ENCODE data around the gene FBF1.

FBF1 gene

DNA sequence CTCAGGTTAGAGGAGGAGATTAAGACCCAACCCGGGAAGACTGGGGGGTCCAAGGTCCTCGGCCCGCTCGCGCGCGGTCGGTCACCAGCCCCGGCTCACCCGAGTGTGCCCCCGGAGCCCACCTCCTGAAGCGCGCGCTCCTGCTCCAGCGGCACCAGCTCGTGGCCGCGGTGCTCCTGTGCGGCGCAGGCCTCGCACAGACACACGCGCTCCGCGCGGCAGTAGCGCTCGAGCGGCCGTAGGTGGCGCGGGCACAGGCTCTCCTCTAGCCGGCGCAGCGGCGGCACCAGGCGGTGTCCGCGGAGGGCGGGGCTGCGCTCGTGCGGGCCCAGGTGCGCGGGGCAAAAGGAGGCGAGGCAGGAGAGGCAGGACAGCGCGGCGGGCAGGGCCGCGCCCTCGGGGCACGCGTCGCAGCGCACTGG lies 63.1 kb downstream of the FBF1 start:
- Histone ChIP-seq H3K9me3 (ENCODE audit: control insufficient read depth in 5 of 5, low read length in 5 of 5) (no peaks in the 10 kb centered on the region), H3K4me1 (ENCODE audit: control insufficient read depth in 5 of 5, insufficient read depth in 5 of 5, low read length in 5 of 5) (peaks cover 16 to 53% (median 43%) of the 10 kb centered on the region in 5 donors), H3K27ac (ENCODE audit: low read depth, low read length) (peak overlapping the region; percentile 98), H3K36me3 (ENCODE audit: control insufficient read depth in 5 of 5, insufficient read depth in 5 of 5, low read length in 5 of 5) (peaks cover 0 to 22% (median 16%) of the 10 kb centered on the region in 5 donors), H3K4me3 (ENCODE audit: low read depth in 1 of 5, low read length in 5 of 5) (peak overlapping the region; percentile 74 to 88 (median 84)), H3K27me3 (ENCODE audit: control insufficient read depth in 5 of 5, insufficient read depth in 4 of 5, low read length in 5 of 5) (peaks cover 0 to 13% (median 0%) of the 10 kb centered on the region in 5 donors), H3K9ac (ENCODE audit: low read length in 5 of 5) (peak overlapping the region; percentile 73 to 96 (median 90))

DNA sequence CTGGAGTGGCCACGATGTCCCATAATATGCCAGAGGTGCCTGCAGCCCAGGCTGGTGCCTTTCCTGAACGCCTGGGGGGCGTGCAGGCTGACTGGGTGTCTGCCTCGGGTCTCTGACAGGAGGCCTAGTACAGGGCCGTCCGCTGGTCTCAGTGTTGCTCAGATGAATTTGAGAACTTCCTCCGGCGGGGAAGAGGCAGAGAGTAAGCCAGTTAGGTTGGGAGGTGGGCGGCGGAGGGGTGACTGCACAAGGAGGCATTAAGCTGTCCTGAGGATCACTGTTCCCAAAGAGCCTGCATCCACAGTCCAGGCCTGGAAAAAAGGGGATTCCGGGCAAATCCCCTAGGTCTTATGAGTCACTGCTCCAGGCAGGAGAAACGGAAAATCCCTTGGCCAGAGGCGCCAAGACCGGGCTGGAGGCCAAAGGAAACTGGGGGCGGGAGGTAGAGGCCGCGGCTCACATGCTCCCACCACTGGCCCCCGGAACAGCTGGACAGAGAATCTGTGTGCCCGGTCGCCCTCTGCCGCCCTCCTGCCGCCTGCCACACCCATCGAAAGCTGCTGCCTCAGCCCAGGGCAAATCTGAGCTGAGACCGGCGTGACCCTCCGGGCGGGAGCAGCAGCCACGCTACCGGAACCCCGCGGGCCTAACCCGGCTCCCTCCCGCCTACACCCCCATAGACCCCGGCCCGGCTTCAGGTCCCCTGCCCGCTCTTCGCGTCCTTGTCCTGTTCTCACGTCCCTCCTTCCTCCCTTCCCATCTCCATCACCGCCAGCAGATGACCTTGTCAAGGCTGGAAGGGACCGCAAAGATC lies 63.7 kb downstream of the FBF1 start:
- Histone ChIP-seq H3K4me1 (ENCODE audit: control insufficient read depth in 5 of 5, insufficient read depth in 5 of 5, low read length in 5 of 5) (peaks cover 19 to 59% (median 49%) of the 10 kb centered on the region in 5 donors), H3K27ac (ENCODE audit: low read depth, low read length) (peak overlapping the region; percentile 98), H3K9me3 (ENCODE audit: control insufficient read depth in 5 of 5, low read length in 5 of 5) (no peaks in the 10 kb centered on the region), H3K9ac (ENCODE audit: low read length in 5 of 5) (peak overlapping the region; percentile 74 to 96 (median 92)), H3K4me3 (ENCODE audit: low read depth in 1 of 5, low read length in 5 of 5) (peak overlapping the region; percentile 74 to 88 (median 84)), H3K36me3 (ENCODE audit: control insufficient read depth in 5 of 5, insufficient read depth in 5 of 5, low read length in 5 of 5) (peaks cover 0 to 22% (median 16%) of the 10 kb centered on the region in 5 donors), H3K27me3 (ENCODE audit: control insufficient read depth in 5 of 5, insufficient read depth in 4 of 5, low read length in 5 of 5) (peaks cover 0 to 16% (median 0%) of the 10 kb centered on the region in 5 donors)

DNA sequence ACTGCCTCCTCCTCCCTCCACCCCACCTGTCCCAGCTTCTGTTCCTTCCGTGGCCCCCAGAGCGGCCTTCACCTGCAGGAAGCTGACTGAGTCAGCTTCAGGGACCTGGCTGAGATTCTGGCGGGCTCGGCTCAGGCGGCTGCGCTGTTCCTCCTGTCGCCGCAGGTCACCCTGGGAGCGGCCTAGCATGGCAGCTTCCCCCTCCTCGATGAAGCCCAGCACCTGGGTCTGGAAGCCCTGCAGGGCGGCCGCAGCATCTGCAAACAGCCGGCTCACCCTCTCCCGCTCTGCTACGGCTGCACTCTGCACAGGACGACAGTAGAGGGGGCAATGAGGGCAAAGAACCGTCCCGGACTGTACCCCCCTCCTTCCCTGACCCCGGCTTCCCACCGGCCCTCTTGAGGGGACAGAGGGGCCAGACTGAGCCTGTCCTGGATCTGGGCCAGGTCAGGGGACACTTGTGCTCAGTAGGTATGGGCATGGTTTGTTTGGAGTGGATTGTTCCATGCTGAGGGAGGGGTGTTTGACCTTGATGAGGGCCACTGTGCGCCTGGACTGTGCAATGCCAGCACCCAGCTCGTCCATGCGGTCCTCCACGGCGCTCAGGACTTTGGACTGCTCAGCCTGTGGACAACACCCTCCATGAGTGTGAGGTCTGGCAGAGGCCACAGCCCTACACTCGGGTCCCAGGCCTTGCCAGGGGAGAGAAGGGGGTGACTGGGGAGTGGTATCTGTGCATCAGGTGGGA lies 64.5 kb downstream of the FBF1 start:
- Histone ChIP-seq H3K36me3 (ENCODE audit: control insufficient read depth in 5 of 5, insufficient read depth in 5 of 5, low read length in 5 of 5) (peaks cover 0 to 22% (median 16%) of the 10 kb centered on the region in 5 donors), H3K4me1 (ENCODE audit: control insufficient read depth in 5 of 5, insufficient read depth in 5 of 5, low read length in 5 of 5) (peaks cover 19 to 59% (median 49%) of the 10 kb centered on the region in 5 donors), H3K9ac (ENCODE audit: low read length in 5 of 5) (peak overlapping the region; percentile 74 to 93 (median 90)), H3K4me3 (ENCODE audit: low read depth in 1 of 5, low read length in 5 of 5) (peak overlapping the region; percentile 33 to 88 (median 84)), H3K9me3 (ENCODE audit: control insufficient read depth in 5 of 5, low read length in 5 of 5) (no peaks in the 10 kb centered on the region), H3K27ac (ENCODE audit: low read depth, low read length) (peak overlapping the region; percentile 98), H3K27me3 (ENCODE audit: control insufficient read depth in 5 of 5, insufficient read depth in 4 of 5, low read length in 5 of 5) (peaks cover 0 to 16% (median 0%) of the 10 kb centered on the region in 5 donors)

DNA sequence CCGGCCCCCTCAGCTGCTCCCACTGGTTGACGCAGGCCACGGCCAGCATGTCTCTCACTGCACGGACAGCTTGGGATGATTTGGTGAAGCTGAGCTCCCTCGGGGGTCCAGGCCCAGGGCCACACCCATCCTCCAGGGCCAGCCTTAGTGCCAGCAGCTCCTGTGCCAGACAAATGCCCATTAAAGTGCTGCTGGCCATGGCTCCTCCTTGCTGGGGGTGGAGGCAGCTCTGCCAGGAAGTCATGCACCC lies 65.0 kb downstream of the FBF1 start:
- Histone ChIP-seq H3K36me3 (ENCODE audit: control insufficient read depth in 5 of 5, insufficient read depth in 5 of 5, low read length in 5 of 5) (peaks cover 0 to 22% (median 16%) of the 10 kb centered on the region in 5 donors), H3K9ac (ENCODE audit: low read length in 5 of 5) (peak overlapping the region in 4 of 5 donors; percentile 90 to 93 (median 91)), H3K4me1 (ENCODE audit: control insufficient read depth in 5 of 5, insufficient read depth in 5 of 5, low read length in 5 of 5) (peaks cover 20 to 59% (median 49%) of the 10 kb centered on the region in 5 donors), H3K9me3 (ENCODE audit: control insufficient read depth in 5 of 5, low read length in 5 of 5) (no peaks in the 10 kb centered on the region), H3K27me3 (ENCODE audit: control insufficient read depth in 5 of 5, insufficient read depth in 4 of 5, low read length in 5 of 5) (peaks cover 0 to 16% (median 0%) of the 10 kb centered on the region in 5 donors), H3K27ac (ENCODE audit: low read depth, low read length) (peak overlapping the region; percentile 98), H3K4me3 (ENCODE audit: low read depth in 1 of 5, low read length in 5 of 5) (peak overlapping the region; percentile 33 to 88 (median 84))

DNA sequence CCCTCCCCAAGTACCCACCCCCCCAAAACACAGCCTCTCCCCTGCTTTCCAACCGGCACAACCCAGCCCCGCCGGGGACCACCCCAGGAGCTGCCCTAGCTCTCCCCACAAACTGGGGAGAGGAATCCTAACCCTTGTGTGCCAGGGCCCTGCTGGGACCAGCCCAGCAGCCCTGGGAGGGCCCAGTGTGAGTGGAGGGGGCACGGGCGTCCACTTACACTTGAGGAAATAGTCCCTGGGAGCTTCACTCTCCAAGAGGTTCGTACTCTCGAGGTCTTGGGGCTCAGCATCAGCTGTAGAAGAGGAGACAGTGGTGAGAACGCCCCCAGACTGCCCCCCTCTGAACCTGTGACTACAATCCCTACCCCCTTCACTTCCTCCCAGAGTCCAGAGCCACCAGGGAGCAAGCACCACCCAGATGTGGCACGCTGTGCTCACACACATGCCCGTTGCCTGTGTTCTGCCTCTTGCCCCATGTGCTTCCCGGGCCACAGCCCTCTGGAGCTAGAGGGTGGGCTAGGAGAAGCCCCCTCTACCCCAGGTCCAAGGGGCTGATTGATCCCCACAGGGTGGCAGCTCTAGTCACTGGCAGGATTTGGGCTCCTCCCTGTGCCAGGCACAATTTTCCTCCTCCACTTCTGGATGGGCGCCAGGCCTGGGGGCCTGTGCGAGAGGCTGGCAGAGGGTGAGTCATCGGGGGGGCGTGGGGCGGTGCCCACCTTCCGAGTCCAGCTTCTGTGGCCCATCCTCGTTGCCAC lies 65.5 kb downstream of the FBF1 start:
- peaks cover 22 to 59% (median 49%) of the 10 kb centered on the region in 5 donors for H3K4me1 ChIP-seq (ENCODE audit: control insufficient read depth in 5 of 5, insufficient read depth in 5 of 5, low read length in 5 of 5)
- peaks cover 0 to 16% (median 0%) of the 10 kb centered on the region in 5 donors for H3K27me3 ChIP-seq (ENCODE audit: control insufficient read depth in 5 of 5, insufficient read depth in 4 of 5, low read length in 5 of 5)
- peak overlapping the region in 3 of 5 donors; percentile 90 to 93 (median 90) for H3K9ac ChIP-seq (ENCODE audit: low read length in 5 of 5)
- peak overlapping the region; percentile 98 for H3K27ac ChIP-seq (ENCODE audit: low read depth, low read length)
- no peaks in the 10 kb centered on the region for H3K9me3 ChIP-seq (ENCODE audit: control insufficient read depth in 5 of 5, low read length in 5 of 5)
- peak overlapping the region in 3 of 5 donors; percentile 33 to 88 (median 86) for H3K4me3 ChIP-seq (ENCODE audit: low read depth in 1 of 5, low read length in 5 of 5)
- peaks cover 0 to 22% (median 16%) of the 10 kb centered on the region in 5 donors for H3K36me3 ChIP-seq (ENCODE audit: control insufficient read depth in 5 of 5, insufficient read depth in 5 of 5, low read length in 5 of 5)

DNA sequence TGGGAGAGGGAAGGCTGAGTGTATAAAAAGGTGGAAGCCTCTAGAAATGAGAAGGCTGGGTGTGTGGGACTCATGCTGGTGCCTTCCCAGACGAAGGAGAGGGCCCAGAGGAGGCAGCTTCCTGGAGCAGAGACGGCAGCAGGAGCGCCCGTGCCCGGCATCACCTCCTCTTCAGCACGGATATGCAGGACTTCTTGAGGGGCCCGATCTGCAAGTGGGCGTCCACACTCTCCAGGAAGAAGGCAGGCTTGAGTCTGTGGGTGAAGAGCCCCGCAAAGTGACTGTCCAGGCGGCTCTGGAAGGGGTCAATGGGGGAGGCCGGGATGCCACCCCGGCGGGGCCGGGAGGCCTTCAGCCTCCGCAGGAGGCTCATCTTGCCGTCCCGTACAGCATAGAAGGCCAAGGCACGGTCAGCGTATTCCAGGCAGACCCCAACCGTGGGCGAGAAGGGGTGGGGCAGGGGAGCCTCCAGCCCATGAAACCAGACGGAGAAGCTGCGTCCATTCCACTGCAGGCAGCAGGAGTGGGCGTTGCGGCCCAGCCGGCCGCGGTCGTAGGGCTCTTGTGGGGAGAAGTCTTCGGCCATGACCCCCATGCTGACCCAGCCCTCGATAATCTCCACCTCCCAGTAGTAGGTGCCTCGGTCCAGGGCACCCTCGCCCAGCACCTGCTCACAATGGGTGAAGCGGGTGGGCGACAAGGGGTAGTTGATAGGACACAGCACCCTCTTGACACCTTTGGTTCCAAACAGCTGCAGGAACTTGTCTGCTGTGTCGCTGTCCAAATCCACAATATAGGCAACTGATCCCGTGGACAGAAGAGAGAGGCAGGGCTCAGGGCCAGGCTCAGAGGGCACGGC lies 66.3 kb downstream of the FBF1 start:
- peak overlapping the region; percentile 98 for H3K27ac ChIP-seq (ENCODE audit: low read depth, low read length)
- peaks cover 0 to 21% (median 0%) of the 10 kb centered on the region in 5 donors for H3K27me3 ChIP-seq (ENCODE audit: control insufficient read depth in 5 of 5, insufficient read depth in 4 of 5, low read length in 5 of 5)
- H3K9me3 ChIP-seq (ENCODE audit: control insufficient read depth in 5 of 5, low read length in 5 of 5), result no peaks in the 10 kb centered on the region
- peak overlapping the region in 1 of 5 donors; percentile 90 for H3K9ac ChIP-seq (ENCODE audit: low read length in 5 of 5)
- peaks cover 0 to 22% (median 16%) of the 10 kb centered on the region in 5 donors for H3K36me3 ChIP-seq (ENCODE audit: control insufficient read depth in 5 of 5, insufficient read depth in 5 of 5, low read length in 5 of 5)
- peaks cover 22 to 64% (median 55%) of the 10 kb centered on the region in 5 donors for H3K4me1 ChIP-seq (ENCODE audit: control insufficient read depth in 5 of 5, insufficient read depth in 5 of 5, low read length in 5 of 5)
- H3K4me3 ChIP-seq (ENCODE audit: low read depth in 1 of 5, low read length in 5 of 5), result no peak overlapping the region

DNA sequence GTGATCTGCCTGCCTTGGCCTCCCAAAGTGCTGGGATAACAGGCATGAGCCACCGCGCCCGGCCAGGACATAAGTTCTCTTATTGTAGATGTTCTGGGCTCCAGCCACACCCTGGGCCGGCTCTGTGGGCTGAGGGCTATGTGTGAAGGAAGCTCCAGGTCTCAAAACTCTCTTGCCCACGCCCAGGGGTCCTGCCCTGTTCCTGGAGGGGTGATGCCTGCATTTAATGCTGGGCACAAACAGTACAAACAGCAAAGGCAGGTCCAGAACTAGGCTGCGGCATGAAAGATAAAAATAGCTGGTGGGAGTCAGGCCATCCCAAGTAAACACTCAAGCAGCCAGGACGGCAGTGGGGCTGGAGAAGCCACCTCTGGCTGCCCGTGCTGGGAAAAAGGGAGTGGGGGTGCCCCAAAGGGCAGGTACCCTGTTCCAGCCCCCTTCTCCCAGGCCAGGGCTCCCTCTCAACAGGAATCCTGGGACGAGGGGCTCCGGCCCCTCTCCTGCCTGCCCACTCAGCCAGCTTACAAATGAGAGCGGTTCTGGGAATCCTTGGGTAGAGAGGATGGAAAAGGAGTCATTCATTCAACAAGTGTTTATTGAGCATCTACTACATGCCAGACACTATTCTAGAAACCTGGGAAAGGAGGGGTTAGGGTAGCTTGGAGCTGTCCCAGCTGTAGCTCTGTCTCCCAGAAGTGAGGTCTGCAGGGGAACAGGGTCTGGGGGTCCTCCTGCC lies 67.1 kb downstream of the FBF1 start:
- Histone ChIP-seq H3K4me3 (ENCODE audit: low read depth in 1 of 5, low read length in 5 of 5) (no peak overlapping the region), H3K36me3 (ENCODE audit: control insufficient read depth in 5 of 5, insufficient read depth in 5 of 5, low read length in 5 of 5) (peaks cover 0 to 22% (median 16%) of the 10 kb centered on the region in 5 donors), H3K9me3 (ENCODE audit: control insufficient read depth in 5 of 5, low read length in 5 of 5) (no peaks in the 10 kb centered on the region), H3K4me1 (ENCODE audit: control insufficient read depth in 5 of 5, insufficient read depth in 5 of 5, low read length in 5 of 5) (peaks cover 24 to 66% (median 60%) of the 10 kb centered on the region in 5 donors), H3K9ac (ENCODE audit: low read length in 5 of 5) (no peak overlapping the region), H3K27me3 (ENCODE audit: control insufficient read depth in 5 of 5, insufficient read depth in 4 of 5, low read length in 5 of 5) (peaks cover 0 to 26% (median 0%) of the 10 kb centered on the region in 5 donors), H3K27ac (ENCODE audit: low read depth, low read length) (peak overlapping the region; percentile 98)

DNA sequence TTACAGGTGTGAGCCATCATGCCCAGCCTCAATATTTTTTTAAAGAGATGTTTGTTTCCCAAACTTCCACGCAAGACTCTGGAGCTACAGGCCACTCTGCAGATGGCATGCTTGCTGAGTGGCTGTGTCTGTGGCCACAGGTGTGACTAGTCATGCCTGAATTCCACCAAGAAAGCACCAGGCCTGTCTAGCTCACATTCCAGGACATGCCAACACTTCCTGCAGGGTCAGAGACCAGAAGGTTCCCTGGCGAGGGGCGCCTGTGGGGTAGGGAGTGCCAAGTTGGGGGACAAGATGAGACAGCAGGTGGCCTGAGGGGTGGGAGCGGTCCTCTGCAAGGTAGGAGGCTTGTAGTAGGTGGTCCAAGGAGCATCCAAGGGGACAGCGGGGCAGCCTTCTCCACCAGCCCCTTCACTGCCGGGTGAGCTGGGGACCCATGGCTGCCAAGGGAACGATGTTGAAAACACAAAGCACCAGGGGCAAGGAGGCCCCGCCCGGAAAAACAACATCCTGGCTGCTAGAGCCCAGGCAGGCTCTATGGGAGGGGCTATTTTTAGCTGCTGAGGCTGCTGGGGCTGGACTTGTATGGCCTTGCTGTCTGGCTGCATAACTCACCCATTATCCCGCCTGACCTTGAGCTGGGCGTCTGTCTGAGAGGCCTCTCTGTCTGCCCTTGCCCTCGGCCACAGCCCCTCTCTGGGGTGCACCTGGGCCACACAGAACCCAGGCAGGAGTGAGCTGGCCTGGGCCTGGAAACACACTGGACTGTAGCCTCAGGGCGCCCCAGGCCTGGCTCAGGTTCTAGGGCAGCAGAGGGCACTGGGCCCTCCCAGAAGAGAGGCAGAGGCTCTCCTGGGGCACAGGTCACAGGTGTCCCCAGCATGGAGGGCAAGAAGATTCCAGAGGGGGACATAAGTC lies 68.1 kb downstream of the FBF1 start:
- H3K9ac ChIP-seq (ENCODE audit: low read length in 5 of 5), result peak overlapping the region in 2 of 5 donors; percentile 16 to 43
- H3K4me1 ChIP-seq (ENCODE audit: control insufficient read depth in 5 of 5, insufficient read depth in 5 of 5, low read length in 5 of 5), result peaks cover 24 to 65% (median 58%) of the 10 kb centered on the region in 5 donors
- peak overlapping the region; percentile 98 for H3K27ac ChIP-seq (ENCODE audit: low read depth, low read length)
- H3K9me3 ChIP-seq (ENCODE audit: control insufficient read depth in 5 of 5, low read length in 5 of 5), result no peaks in the 10 kb centered on the region
- peaks cover 0 to 22% (median 16%) of the 10 kb centered on the region in 5 donors for H3K36me3 ChIP-seq (ENCODE audit: control insufficient read depth in 5 of 5, insufficient read depth in 5 of 5, low read length in 5 of 5)
- peak overlapping the region in 2 of 5 donors; percentile 31 to 35 for H3K4me3 ChIP-seq (ENCODE audit: low read depth in 1 of 5, low read length in 5 of 5)
- H3K27me3 ChIP-seq (ENCODE audit: control insufficient read depth in 5 of 5, insufficient read depth in 4 of 5, low read length in 5 of 5), result peaks cover 0 to 29% (median 0%) of the 10 kb centered on the region in 5 donors
